HEK293T (cell line): ENCODE data around the gene CD80.

Source experiments
- CTCF ChIA-PET: fragments of 350-600 bp; formaldehyde crosslinking; extraction: SDS; loops from one replicate; lab custom pipeline; 2021; ENCODE audit warnings: antibody characterized with exemption, inconsistent platforms; lab: Yijun Ruan, JAX
- POLR2A ChIA-PET: fragments of 350-600 bp; formaldehyde crosslinking; extraction: SDS; loops from one replicate; lab custom pipeline; 2020; ENCODE audit warnings: antibody characterized with exemption, inconsistent platforms; lab: Yijun Ruan, JAX
- DNase-seq: peaks from one replicate; pipeline ENCODE4 v3.0.0; 2012; ENCODE audit warnings: mixed read lengths; ENCODE audit errors: extremely low spot score
- ARNT ChIP-seq: fragments of 450-650 bp; IDR thresholded peaks from 2 replicates; pipeline ENCODE4 v1.6.1; 2017; ENCODE audit warnings: mild to moderate bottlenecking
- BHLHE40 ChIP-seq: fragments of 450-650 bp; IDR thresholded peaks from 2 replicates; pipeline ENCODE4 v1.6.1; 2016; ENCODE audit warnings: mild to moderate bottlenecking, moderate library complexity, borderline replicate concordance
- CTBP1 ChIP-seq: fragments of 450-650 bp; IDR thresholded peaks from 2 replicates; pipeline ENCODE4 v1.6.1; 2016; ENCODE audit warnings: borderline replicate concordance
- ELF4 ChIP-seq: fragments of 450-650 bp; IDR thresholded peaks from 2 replicates; pipeline ENCODE4 v1.6.1; 2017; ENCODE audit warnings: antibody characterized with exemption
- FOXA1 ChIP-seq: fragments of 450-650 bp; IDR thresholded peaks from 2 replicates; pipeline ENCODE4 v1.6.1; 2016; ENCODE audit warnings: mild to moderate bottlenecking
- FOXK2 ChIP-seq: fragments of 450-650 bp; IDR thresholded peaks from 2 replicates; pipeline ENCODE4 v1.6.1; 2016; ENCODE audit warnings: mild to moderate bottlenecking
- FOXM1 ChIP-seq: fragments of 450-650 bp; IDR thresholded peaks from 2 replicates; pipeline ENCODE4 v1.6.1; 2017; ENCODE audit warnings: mild to moderate bottlenecking, borderline replicate concordance
- HDGF ChIP-seq: fragments of 450-650 bp; IDR thresholded peaks from 2 replicates; pipeline ENCODE4 v1.6.1; 2017; ENCODE audit warnings: antibody characterized with exemption, borderline replicate concordance
- L3MBTL2 ChIP-seq: fragments of 450-650 bp; conservative IDR thresholded peaks from 2 replicates; pipeline ENCODE4 v1.6.1; 2016; ENCODE audit warnings: mild to moderate bottlenecking
- LEF1 ChIP-seq: fragments of 450-650 bp; IDR thresholded peaks from 2 replicates; pipeline ENCODE4 v1.6.1; 2017; ENCODE audit warnings: mild to moderate bottlenecking, borderline replicate concordance
- NFRKB ChIP-seq: fragments of 450-650 bp; IDR thresholded peaks from 2 replicates; pipeline ENCODE4 v1.6.1; 2016; ENCODE audit warnings: mild to moderate bottlenecking, moderate library complexity
- SP1 ChIP-seq: fragments of 450-650 bp; IDR thresholded peaks from 2 replicates; pipeline ENCODE4 v1.6.1; 2017
- SUZ12 ChIP-seq: fragments of 450-650 bp; IDR thresholded peaks from 2 replicates; pipeline ENCODE4 v1.6.1; 2016; ENCODE audit warnings: mild to moderate bottlenecking
- TARDBP ChIP-seq: fragments of 450-650 bp; IDR thresholded peaks from 2 replicates; pipeline ENCODE4 v1.6.1; 2016
- ZNF384 ChIP-seq: fragments of 450-650 bp; IDR thresholded peaks from 2 replicates; pipeline ENCODE4 v1.6.1; 2016
- TF ChIP-seq, protein P1 (sequence below): fragments of 450-650 bp; IDR thresholded peaks from 2 replicates; pipeline ENCODE4 v1.6.1; 2016

CD80 gene

DNA sequence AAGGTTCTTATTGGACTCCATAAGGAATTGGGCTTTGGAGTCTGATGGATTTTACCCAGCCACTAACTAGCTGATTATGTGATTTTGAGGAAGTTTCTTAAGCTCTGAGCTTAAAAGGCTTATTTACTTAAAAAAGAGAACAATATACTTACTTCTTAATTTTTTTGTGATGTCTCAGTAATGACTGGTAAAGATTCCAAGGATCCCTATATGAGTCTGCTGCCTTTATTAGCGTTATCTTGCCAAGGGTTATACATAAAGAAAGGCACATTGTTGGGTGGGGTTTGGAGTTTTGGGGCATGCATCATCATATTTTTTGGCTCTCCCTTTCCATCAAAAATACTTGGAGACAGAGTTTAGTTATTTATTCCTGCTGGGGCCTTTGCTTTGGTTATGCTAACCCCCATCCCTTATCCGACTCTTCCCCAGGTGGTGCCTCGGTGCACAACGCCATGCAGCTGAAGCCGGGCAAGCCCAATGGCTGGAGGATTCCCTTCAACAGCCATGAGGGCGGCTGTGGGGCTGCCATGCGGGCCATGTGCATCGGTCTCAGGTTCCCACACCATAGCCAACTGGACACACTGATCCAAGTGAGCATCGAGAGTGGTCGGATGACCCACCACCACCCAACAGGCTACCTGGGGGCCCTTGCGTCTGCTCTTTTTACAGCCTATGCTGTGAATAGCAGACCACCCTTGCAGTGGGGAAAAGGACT lies 26.6 kb upstream of the CD80 start:
- POLR2A ChIA-PET, result interaction anchor here (1.0 kb wide), 1 partner anchor 87 kb away, joined by 3 read pairs; the partner anchor contains the start of gene TIMMDC1
- CTCF ChIA-PET, result no interaction called here
- TF ChIP-seq CTBP1 (no peak), ZNF384 (no peak), BHLHE40 (no peak), FOXK2 (no peak), HDGF (no peak), TARDBP (no peak)
- TF ChIP-seq, protein P1, sequence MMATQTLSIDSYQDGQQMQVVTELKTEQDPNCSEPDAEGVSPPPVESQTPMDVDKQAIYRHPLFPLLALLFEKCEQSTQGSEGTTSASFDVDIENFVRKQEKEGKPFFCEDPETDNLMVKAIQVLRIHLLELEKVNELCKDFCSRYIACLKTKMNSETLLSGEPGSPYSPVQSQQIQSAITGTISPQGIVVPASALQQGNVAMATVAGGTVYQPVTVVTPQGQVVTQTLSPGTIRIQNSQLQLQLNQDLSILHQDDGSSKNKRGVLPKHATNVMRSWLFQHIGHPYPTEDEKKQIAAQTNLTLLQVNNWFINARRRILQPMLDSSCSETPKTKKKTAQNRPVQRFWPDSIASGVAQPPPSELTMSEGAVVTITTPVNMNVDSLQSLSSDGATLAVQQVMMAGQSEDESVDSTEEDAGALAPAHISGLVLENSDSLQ, result no peak
- DNase-seq, result no peak

DNA sequence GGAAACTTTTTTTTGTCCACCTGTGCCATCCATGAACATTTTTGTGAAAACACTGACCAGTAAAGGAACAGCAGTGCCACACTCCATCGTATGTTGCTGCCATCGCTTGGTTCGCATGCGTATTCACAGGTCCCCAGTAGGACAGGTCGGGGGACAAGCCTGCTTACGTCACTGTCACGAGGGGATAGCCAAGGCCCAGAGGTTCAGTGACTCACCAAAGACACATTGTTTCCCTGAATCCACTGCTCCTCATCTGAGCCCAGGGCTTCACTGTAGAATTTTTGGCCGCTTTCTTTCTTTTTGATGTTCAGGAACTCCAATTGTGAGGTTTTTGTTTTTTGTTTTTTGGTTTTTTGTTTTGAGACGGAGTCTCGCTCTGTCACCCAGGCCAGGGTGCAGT lies 25.8 kb upstream of the CD80 start:
- ChIA-PET CTCF (no interaction called here), POLR2A (no interaction called here)
- no peak for TF ChIP-seq SP1
- TF ChIP-seq FOXK2, result no peak
- no peak for TF ChIP-seq FOXM1
- no peak for TF ChIP-seq L3MBTL2
- no peak for TF ChIP-seq CTBP1
- no peak for DNase-seq

DNA sequence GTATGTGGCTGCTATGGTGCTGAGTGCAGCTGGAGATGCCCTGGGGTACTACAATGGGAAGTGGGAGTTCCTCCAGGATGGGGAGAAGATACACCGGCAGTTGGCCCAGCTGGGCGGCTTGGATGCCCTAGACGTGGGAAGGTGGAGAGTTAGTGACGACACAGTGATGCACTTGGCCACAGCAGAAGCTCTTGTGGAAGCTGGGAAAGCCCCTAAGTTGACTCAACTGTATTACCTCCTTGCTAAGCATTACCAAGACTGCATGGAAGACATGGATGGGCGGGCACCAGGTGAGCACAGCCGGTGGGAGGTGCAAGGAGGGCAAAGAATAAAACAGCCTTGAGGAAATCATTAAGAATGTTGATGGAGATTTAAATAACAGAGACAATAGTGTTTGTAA lies 22.8 kb upstream of the CD80 start:
- CTCF ChIA-PET, result no interaction called here
- TF ChIP-seq HDGF (no peak), FOXK2 (no peak), SUZ12 (no peak), CTBP1 (no peak), TARDBP (no peak), FOXM1 (no peak), ARNT (no peak), ELF4 (no peak), LEF1 (no peak), L3MBTL2 (no peak), SP1 (no peak), NFRKB (no peak), FOXA1 (no peak), ZNF384 (no peak), BHLHE40 (no peak)
- TF ChIP-seq, protein P1, result no peak
- POLR2A ChIA-PET, result no interaction called here
- no peak for DNase-seq

DNA sequence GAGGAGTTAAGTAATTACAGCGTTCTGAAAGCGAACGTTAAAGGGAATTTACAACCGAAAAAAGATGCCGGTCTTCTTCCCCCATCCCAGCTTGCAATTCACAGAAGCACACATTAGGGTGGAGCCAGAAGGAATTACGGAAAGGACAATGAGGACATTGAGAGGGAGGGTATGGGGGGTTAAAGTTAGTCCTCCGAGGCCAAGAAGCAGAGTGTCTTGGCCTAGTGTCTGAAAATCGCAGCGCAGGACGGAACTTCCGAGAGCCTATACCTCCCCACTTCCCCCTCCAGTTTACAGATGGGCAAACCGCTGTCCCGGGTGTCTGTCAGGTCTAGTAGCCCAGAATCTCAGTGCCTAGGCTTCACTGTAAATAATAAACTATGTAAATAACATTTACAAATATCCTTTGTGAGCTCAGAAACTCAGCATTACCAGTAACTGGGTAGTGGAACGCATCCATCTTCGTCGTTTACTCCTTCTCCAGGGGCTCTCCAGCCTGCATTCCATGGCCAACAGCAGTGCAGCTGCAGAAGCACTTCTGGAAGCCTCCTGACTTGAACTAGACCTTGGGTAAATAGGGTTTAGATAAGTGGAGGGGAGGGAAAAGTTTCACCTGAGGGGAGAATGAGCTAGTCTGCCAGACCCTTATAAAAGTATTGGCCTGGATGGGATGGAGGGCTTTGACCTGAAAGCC lies 20.8 kb upstream of the CD80 start:
- CTCF ChIA-PET, result no interaction called here

DNA sequence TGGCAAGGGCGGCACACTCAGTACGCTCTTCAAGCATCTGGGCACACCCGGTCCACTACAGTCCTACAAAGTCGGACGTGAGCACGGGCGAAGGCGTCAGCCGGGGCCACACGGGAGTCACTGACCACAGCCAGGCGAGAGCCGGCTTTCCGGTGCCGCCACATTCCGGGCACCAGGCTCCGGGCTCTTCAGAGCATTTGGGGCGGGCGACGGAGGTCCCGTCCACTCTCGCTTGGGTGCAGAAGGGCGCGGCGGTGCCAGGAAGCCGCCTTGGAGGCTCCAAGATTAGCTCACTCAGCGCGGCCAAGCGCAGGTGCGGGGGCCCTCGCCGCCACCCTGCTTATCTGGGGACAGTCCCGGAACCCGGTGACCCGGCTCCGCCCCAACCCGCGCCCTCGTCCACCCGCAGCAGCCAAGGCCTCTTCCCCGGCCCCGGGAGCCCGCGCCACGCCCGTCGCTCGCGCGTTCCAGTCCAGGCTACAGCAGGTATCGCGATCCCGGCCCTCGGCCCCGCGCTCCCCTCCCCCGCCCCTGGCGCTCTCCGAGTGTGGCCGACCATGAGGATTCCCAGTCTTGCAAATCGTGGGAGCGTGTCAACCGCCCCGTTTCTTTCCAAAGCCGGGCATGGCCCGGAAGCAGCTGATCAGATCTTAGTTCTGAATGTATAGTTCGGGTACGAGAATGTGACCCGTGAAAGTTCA lies 20.1 kb upstream of the CD80 start, which contains the start of gene ADPRH:
ADPRH (plus strand) TSS at position 127 of the 701 bp plus-strand sequence. CDS start 2,678 bp downstream, outside the sequence.
- CTCF ChIA-PET, result no interaction called here
- POLR2A ChIA-PET, result no interaction called here
- TF ChIP-seq NFRKB (no peak), L3MBTL2 (peak; percentile 73), ELF4 (no peak)
- DNase-seq, result peak; percentile 49

More for the DNA sequence above, 20.8 kb upstream of the CD80 start:
- POLR2A ChIA-PET, result no interaction called here
- DNase-seq, result no peak
- no peak for TF ChIP-seq CTBP1
- TF ChIP-seq FOXM1, result no peak
- TF ChIP-seq LEF1, result no peak
- TF ChIP-seq BHLHE40, result no peak
- no peak for TF ChIP-seq SUZ12
- TF ChIP-seq ELF4, result no peak
- TF ChIP-seq NFRKB, result no peak
- no peak for TF ChIP-seq FOXA1

DNA sequence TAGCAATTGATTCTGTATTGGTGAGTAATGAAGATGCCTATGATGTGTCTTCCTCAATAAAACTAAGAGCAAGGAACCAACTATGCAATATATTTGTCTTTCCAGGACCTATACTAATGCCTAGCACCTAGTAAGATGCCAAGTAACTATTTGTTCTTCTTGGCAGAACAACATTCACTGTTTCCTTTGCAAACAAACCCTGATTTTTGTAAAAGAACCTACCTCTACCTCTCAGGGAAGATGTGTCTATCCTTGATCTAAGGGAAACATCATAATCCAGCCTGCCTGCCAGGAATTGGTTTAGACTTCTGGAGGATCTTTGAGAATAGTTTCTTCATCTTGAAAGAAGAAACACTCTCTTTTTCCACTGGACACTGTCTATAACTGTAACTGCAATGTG lies 16.1 kb upstream of the CD80 start:
- ChIA-PET POLR2A (no interaction called here), CTCF (interaction anchor here (0.5 kb wide), 1 partner anchor 167 kb away, joined by 6 read pairs; no protein-coding TSS in a partner anchor)
- TF ChIP-seq ARNT (no peak), SUZ12 (no peak), SP1 (no peak), L3MBTL2 (no peak), NFRKB (no peak), TARDBP (no peak), BHLHE40 (no peak), ZNF384 (no peak), FOXA1 (no peak), HDGF (no peak), FOXK2 (no peak), LEF1 (no peak)
- TF ChIP-seq, protein P1, result no peak
- DNase-seq, result no peak
